CD4-positive, alpha-beta T cell (primary cell): Measurements from ENCODE around the gene ATL3. TPM values are rescaled to one million over a fixed set of nuclear protein-coding genes. Genes with fewer than 3 reads are reported as not detected.

Experiments used
- ATAC-seq: fragments of 200-7000 bp; cut with Tn5 transposase; one replicate; pipeline ENCODE4 v1.10.0; 2022; ENCODE audit warnings: mild to moderate bottlenecking; ENCODE audit not compliant: poor library complexity
- CTCF ChIA-PET: fragments of 350-600 bp; sonication (Branson Sonifier 250); formaldehyde crosslinking; loops from one replicate; lab custom pipeline; 2021; ENCODE audit warnings: antibody characterized with exemption, inconsistent platforms; lab: Charles Lee
- POLR2A ChIA-PET: fragments of 350-600 bp; sonication (Branson Sonifier 250); formaldehyde crosslinking; loops from one replicate; lab custom pipeline; 2021; ENCODE audit warnings: antibody characterized with exemption, inconsistent platforms; lab: Charles Lee
- DNase-seq, 14 experiments: peaks; one replicate each; pipeline ENCODE4 v3.0.0-alpha.2; 2013 to 2020; ENCODE audit warnings: mixed read lengths in 2 of 14
- H3K27ac ChIP-seq, 2 donors: one replicate each; pipeline versions ENCODE4 v1.5.1 to v1.7.0; 2013; ENCODE audit warnings: low read length in 2 of 2, low read depth in 1 of 2, mild to moderate bottlenecking in 1 of 2
- H3K27me3 ChIP-seq, 2 experiments: 1 replicate in 1 of 2; 2 replicates in 1 of 2; pipeline versions ENCODE4 v1.6.1 to v1.7.0; 2013; ENCODE audit warnings: low read length in 2 of 2, control low read depth in 1 of 2, mild to moderate bottlenecking in 1 of 2, moderate library complexity in 1 of 2; ENCODE audit not compliant: insufficient read depth in 2 of 2, control insufficient read depth in 1 of 2
- H3K36me3 ChIP-seq: one replicate; pipeline ENCODE4 v1.6.1; 2013; ENCODE audit warnings: low read length, control low read depth; ENCODE audit not compliant: insufficient read depth
- H3K4me1 ChIP-seq: one replicate; pipeline ENCODE4 v1.6.1; 2013; ENCODE audit warnings: low read length, control low read depth; ENCODE audit not compliant: insufficient read depth
- H3K4me3 ChIP-seq: one replicate; pipeline ENCODE4 v1.5.1; 2013; ENCODE audit warnings: mild to moderate bottlenecking, low read length, moderate library complexity
- H3K9me3 ChIP-seq, 2 experiments: 1 replicate in 1 of 2; 2 replicates in 1 of 2; pipeline versions ENCODE4 v1.6.1 to v1.7.0; 2013; ENCODE audit warnings: low read length in 2 of 2, mild to moderate bottlenecking in 2 of 2, control low read depth in 1 of 2, moderate library complexity in 1 of 2; ENCODE audit not compliant: control insufficient read depth in 1 of 2, insufficient read depth in 1 of 2
- H3K27ac Mint-ChIP-seq: one replicate; pipeline ENCODE4 v1.8.0; 2020; ENCODE audit warnings: mixed read lengths
- H3K27me3 Mint-ChIP-seq: one replicate; pipeline ENCODE4 v1.8.0; 2021; ENCODE audit warnings: mixed read lengths
- H3K36me3 Mint-ChIP-seq: one replicate; pipeline ENCODE4 v1.8.0; 2021; ENCODE audit warnings: low read depth, mixed read lengths
- H3K4me1 Mint-ChIP-seq: one replicate; pipeline ENCODE4 v1.8.0; 2021; ENCODE audit warnings: low read depth, mixed read lengths
- H3K4me3 Mint-ChIP-seq: one replicate; pipeline ENCODE4 v1.8.0; 2020; ENCODE audit warnings: mild to moderate bottlenecking, mixed read lengths
- H3K9me3 Mint-ChIP-seq: one replicate; pipeline ENCODE4 v1.8.0; 2020; ENCODE audit warnings: mixed read lengths
- intact Hi-C, 2 experiments: fragments of 100-400 bp; cut with DNase I in 1 of 2; cut with micrococcal nuclease in 1 of 2; formaldehyde crosslinking; loops; one replicate each; pipeline versions ENCODE4 v1.15.1 to v1.9.0; 2023 to 2025; cut with DNase I, micrococcal nuclease
- total RNA-seq, 174 experiments: library from RNA in 2 of 174; stranded (reverse) in 2 of 174; gene quantifications; one replicate each; pipeline ENCODE4 v1.2.3 and lab custom pipeline; 2021 to 2026
- TF ChIP-seq, protein P1 (sequence below): fragments of 200-600 bp; IDR thresholded peaks from one replicate; pipeline ENCODE4 v1.8.0; 2022; ENCODE audit warnings: antibody characterized with exemption, mild to moderate bottlenecking

ATL3 gene
- total RNA-seq, 2 experiments from 2014 or later = 14.5 to 16.5 TPM

DNA sequence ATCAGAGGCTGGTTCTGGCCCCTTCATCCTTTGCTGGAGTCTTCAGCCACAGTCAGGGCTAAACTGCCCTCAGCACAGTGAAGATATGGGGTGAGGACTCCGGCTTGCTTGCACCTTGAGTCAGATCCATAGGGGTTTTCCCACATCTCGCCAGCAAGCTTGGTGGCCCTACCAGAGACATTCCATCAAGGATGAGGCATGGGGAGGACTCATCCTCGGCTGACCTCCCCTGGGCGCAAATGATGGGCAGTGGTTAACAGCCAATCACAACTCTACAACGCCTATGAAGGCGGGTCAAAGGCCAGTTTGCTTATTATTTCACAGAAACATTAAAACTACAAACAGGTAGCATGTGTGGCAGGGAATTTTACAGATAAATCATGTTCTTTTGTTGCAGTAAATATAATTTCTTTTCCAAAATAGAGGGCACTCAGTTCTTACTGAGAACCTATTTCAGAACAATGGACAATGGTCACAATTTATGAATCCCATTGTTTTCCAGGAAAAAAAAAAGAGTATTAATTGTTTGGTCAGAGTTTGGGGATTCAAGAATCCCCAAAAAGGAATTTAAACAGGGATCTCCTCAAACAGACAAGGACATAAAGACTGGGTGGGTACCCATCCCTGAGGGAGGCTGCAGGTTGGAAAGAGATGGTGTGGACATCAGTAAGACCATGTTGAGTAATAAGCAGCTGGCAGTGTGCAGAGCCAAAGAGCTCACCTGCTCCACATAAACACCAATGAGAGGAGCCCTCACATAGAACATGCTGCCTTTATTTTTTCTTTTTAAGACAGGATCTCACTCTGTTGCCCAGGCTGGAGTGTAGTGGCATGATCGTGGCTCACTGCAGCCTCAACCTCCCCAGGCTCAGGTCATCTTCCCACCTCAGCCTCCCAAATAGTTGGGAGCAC is 71.7 kb downstream of the ATL3 start:
- TF ChIP-seq, protein P1, sequence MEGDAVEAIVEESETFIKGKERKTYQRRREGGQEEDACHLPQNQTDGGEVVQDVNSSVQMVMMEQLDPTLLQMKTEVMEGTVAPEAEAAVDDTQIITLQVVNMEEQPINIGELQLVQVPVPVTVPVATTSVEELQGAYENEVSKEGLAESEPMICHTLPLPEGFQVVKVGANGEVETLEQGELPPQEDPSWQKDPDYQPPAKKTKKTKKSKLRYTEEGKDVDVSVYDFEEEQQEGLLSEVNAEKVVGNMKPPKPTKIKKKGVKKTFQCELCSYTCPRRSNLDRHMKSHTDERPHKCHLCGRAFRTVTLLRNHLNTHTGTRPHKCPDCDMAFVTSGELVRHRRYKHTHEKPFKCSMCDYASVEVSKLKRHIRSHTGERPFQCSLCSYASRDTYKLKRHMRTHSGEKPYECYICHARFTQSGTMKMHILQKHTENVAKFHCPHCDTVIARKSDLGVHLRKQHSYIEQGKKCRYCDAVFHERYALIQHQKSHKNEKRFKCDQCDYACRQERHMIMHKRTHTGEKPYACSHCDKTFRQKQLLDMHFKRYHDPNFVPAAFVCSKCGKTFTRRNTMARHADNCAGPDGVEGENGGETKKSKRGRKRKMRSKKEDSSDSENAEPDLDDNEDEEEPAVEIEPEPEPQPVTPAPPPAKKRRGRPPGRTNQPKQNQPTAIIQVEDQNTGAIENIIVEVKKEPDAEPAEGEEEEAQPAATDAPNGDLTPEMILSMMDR = no peak
- ChIA-PET POLR2A (no interaction called here), CTCF (no interaction called here)
- H3K9me3 Mint-ChIP-seq = no peaks in the 10 kb centered on the region
- Histone ChIP-seq H3K4me1 (no peaks in the 10 kb centered on the region), H3K4me3 (no peak overlapping the region), H3K27me3 (no peaks in the 10 kb centered on the region), H3K36me3 (no peaks in the 10 kb centered on the region), H3K9me3 (no peaks in the 10 kb centered on the region), H3K27ac (no peak overlapping the region)
- ATAC-seq = no peak
- no peaks in the 10 kb centered on the region for H3K36me3 Mint-ChIP-seq
- intact Hi-C loops = no loop called here
- no peaks in the 10 kb centered on the region for H3K4me1 Mint-ChIP-seq
- no peak overlapping the region for H3K4me3 Mint-ChIP-seq
- no peak for DNase-seq
- no peaks in the 10 kb centered on the region for H3K27me3 Mint-ChIP-seq
- no peak overlapping the region for H3K27ac Mint-ChIP-seq

DNA sequence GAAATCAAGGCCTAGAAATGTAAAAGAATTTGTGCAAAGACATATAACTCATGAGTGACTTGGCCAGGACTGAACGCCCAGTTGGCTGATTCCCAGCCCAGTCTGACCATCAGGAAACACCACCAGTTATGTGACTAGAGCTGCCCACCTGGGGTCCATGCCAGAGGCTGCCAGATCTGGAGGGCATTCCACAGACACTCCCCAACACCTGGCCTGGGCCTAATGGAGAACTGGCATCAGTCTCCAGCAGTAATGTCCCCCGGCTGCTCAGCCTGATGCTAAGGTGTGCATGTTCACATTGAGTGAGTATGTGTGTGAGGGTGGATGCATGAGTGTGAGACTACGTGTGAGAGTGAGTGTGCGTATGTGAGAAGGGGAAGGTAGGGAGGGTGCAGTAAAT is 72.6 kb downstream of the ATL3 start:
- Mint-ChIP-seq H3K36me3 (no peaks in the 10 kb centered on the region), H3K27me3 (no peaks in the 10 kb centered on the region), H3K9me3 (no peaks in the 10 kb centered on the region), H3K27ac (no peak overlapping the region), H3K4me1 (no peaks in the 10 kb centered on the region), H3K4me3 (no peak overlapping the region)
- ChIA-PET CTCF (no interaction called here), POLR2A (no interaction called here)
- no peak overlapping the region for H3K27ac ChIP-seq
- H3K4me1 ChIP-seq = no peaks in the 10 kb centered on the region
- ATAC-seq = no peak
- H3K9me3 ChIP-seq = no peaks in the 10 kb centered on the region
- H3K36me3 ChIP-seq = no peaks in the 10 kb centered on the region
- H3K4me3 ChIP-seq = no peak overlapping the region
- no peak for DNase-seq
- intact Hi-C loops = no loop called here
- TF ChIP-seq, protein P1 = no peak
- H3K27me3 ChIP-seq = no peaks in the 10 kb centered on the region

DNA sequence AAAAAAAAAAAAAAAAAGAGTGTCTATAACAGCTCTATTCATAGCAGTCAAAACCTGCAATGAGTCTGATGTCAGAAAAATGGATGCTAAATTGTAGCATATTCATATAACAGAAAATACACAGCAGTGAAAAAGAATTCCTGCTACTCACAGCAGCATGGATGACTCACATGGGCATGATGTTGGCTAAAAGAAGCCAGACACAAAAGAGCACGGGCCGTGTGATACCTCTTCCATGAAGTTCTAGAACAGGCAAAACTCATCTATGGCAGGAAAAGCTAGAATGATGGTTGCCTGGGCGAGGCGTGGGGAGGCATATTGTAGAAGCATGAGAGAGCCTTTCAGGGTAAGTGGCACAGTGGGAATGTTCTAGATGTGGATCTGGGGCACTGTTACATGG is 75.9 kb downstream of the ATL3 start:
- intact Hi-C loops = no loop called here
- ATAC-seq (no peak), DNase-seq (no peak)
- no peak overlapping the region for H3K4me3 ChIP-seq
- no peaks in the 10 kb centered on the region for H3K4me1 ChIP-seq
- H3K36me3 ChIP-seq = no peaks in the 10 kb centered on the region
- H3K36me3 Mint-ChIP-seq = no peaks in the 10 kb centered on the region
- no peak overlapping the region for H3K27ac ChIP-seq
- H3K9me3 Mint-ChIP-seq = no peaks in the 10 kb centered on the region
- no peaks in the 10 kb centered on the region for H3K4me1 Mint-ChIP-seq
- TF ChIP-seq, protein P1 = no peak
- no peak overlapping the region for H3K27ac Mint-ChIP-seq
- POLR2A ChIA-PET = no interaction called here
- no peak overlapping the region for H3K4me3 Mint-ChIP-seq
- CTCF ChIA-PET = interaction anchor here (0.7 kb wide), 1 partner anchor 173 kb away, joined by 4 read pairs; the partner anchor contains the start of gene ZFTA
- no peaks in the 10 kb centered on the region for H3K27me3 Mint-ChIP-seq
- no peaks in the 10 kb centered on the region for H3K9me3 ChIP-seq
- H3K27me3 ChIP-seq = no peaks in the 10 kb centered on the region
